22Rv1 (cell line): Measurements from ENCODE around the gene DNAJC18.

Experiments used
- H3K27ac ChIP-seq: fragments of 450-650 bp; 2 replicates; pipeline ENCODE4 v1.5.1; 2017
- CTCF ChIP-seq: fragments of 450-650 bp; IDR thresholded peaks from 2 replicates; pipeline ENCODE4 v1.5.1; 2017; ENCODE audit warnings: mild to moderate bottlenecking
- ZFX ChIP-seq: fragments of 450-650 bp; IDR thresholded peaks from 2 replicates; pipeline ENCODE4 v1.6.1; 2017; ENCODE audit warnings: antibody characterized with exemption, borderline replicate concordance

Gene DNAJC18

GRCh38 chr5:139458580-139459407 lies 19.5 kb upstream of the DNAJC18 start:
- TF ChIP-seq ZFX (no peak), CTCF (no peak)
- no peak overlapping the region for H3K27ac ChIP-seq

- H3K27ac ChIP-seq = no peak overlapping the region
- TF ChIP-seq ZFX (no peak), CTCF (no peak)
These were observed 18.5 kb upstream of the DNAJC18 start for GRCh38 chr5:139457653-139458306.

- TF ChIP-seq CTCF = no peak
- no peak for TF ChIP-seq ZFX
- no peak overlapping the region for H3K27ac ChIP-seq
These were observed 17.9 kb upstream of the DNAJC18 start for GRCh38 chr5:139457241-139457640.

GRCh38 chr5:139456776-139457175 lies 17.5 kb upstream of the DNAJC18 start:
- H3K27ac ChIP-seq = no peak overlapping the region

GRCh38 chr5:139454568-139455290 lies 15.4 kb upstream of the DNAJC18 start:
- no peak for TF ChIP-seq ZFX
- no peak overlapping the region for H3K27ac ChIP-seq

More at GRCh38 chr5:139456776-139457175, 17.5 kb upstream of the DNAJC18 start:
- no peak for TF ChIP-seq ZFX
- no peak for TF ChIP-seq CTCF

- H3K27ac ChIP-seq = no peak overlapping the region
- TF ChIP-seq ZFX = no peak
- no peak for TF ChIP-seq CTCF
These were observed 14.6 kb upstream of the DNAJC18 start for GRCh38 chr5:139453683-139454567.
